ENCODE measurements around the gene CFAP65. TPM values are rescaled to one million over a fixed set of nuclear protein-coding genes. Genes with fewer than 3 reads are reported as not detected.

CFAP65 gene
- not detected in 2 replicates for total RNA-seq

GRCh38 chr2:219041252-219041651 lies at the start of gene CFAP65:
CFAP65 (minus strand) TSS chr2:219041516; CDS start chr2:219039048, 2,468 bp downstream.

GRCh38 chr2:219060821-219061791 lies 19.8 kb upstream of the CFAP65 start, which contains the start of gene IHH:
IHH (minus strand) TSS chr2:219060921; CDS start chr2:219060467, 454 bp downstream.

DNA sequence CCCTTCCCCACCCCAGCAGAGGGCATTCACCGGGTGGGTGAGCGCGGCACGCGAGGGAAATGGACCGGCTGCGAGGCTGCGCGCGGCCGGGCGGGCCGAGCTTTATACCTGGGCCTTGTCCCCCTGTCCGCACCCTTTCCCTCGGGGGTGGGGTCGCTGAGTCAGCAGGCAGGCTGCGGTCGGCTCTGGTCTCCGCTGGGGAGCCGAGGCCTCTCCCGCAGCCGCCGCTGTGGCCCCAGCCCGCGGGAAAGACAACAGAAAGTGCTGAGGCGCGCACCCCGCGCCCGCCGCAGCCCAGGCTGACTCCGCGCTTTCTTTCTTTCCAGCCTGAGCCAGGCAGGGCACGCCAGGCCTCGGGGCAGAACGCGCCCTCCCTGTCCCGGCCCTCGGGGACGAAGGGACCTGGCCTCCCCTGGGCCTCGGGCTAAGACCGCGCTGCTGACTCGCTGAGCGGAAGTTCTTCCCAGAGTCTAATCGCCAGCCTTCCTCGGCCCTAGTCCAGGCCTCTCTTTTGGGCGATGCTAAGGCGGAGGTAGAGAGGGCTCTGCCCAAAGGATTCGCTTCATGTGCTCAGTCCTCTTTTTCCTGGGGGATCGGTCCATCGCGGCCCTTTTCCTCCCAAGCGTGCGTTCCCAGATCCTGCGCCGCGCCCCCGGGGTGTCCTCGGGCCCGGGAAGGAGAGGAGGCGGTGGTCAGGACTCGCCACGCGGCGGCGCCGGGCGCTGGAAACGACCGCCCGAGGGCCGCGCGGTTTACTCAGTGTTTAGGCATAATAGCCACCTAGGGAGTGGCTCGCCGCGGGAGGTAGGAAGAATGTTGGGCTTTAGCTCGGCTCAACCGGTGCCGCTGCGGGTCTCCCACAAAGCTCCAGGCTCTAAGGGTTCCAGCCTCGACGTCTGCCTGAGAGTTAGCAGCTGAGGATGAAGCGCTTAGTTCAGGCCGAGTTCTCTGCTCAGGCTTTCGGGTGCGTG lies 47.7 kb downstream of the CFAP65 start, which contains the start of gene CRYBA2:
Gene CRYBA2, minus strand, starts transcription at position 78 of the 971 bp plus-strand sequence. CDS start 246 bp downstream, outside the sequence.

GRCh38 chr2:218985021-218985324 lies 56.3 kb downstream of the CFAP65 start, which contains the start of gene FEV:
FEV (minus strand) TSS chr2:218985184; CDS start chr2:218985075, 109 bp downstream.

GRCh38 chr2:218959141-218959731 lies 82.1 kb downstream of the CFAP65 start, which contains the start of gene CDK5R2:
CDK5R2 (plus strand) TSS chr2:218959666; CDS start chr2:218959821, 155 bp downstream.

Other genes with a start within 250 kb of the CFAP65 start
- gene PRKAG3, start 209.7 kb downstream of the CFAP65 start, total RNA-seq, result not detected in 2 replicates
- gene WNT6, start 181.7 kb downstream of the CFAP65 start, total RNA-seq, result not detected in 2 replicates
- gene WNT10A, start 160.7 kb downstream of the CFAP65 start, total RNA-seq, result not detected in 2 replicates
- not detected in 2 replicates for gene CDK5R2, start 81.8 kb downstream of the CFAP65 start, total RNA-seq
- not detected in 2 replicates for gene FEV, start 56.3 kb downstream of the CFAP65 start, total RNA-seq
- gene CRYBA2, start 48.1 kb downstream of the CFAP65 start, total RNA-seq, result not detected in 2 replicates
- not detected in 2 replicates for gene IHH, start 19.4 kb upstream of the CFAP65 start, total RNA-seq
- gene NHEJ1, start 119.3 kb upstream of the CFAP65 start, total RNA-seq, result 16.9 and 18.3 TPM in 2 replicates
- gene SLC23A3, start 128.5 kb upstream of the CFAP65 start, total RNA-seq, result 0.60 and 0.79 TPM in 2 replicates
- 35.3 and 37.0 TPM in 2 replicates for gene CNPPD1, start 135.4 kb upstream of the CFAP65 start, total RNA-seq
- 43.6 and 44.4 TPM in 2 replicates for gene RETREG2, start 136.8 kb upstream of the CFAP65 start, total RNA-seq
- gene ZFAND2B, start 165.3 kb upstream of the CFAP65 start, total RNA-seq, result 24.4 and 30.4 TPM in 2 replicates
- gene ABCB6, start 177.4 kb upstream of the CFAP65 start, total RNA-seq, result 15.5 and 15.6 TPM in 2 replicates
- gene ATG9A, start 188.1 kb upstream of the CFAP65 start, total RNA-seq, result 48.8 and 71.1 TPM in 2 replicates
- gene ANKZF1, start 188.3 kb upstream of the CFAP65 start, total RNA-seq, result 13.6 and 16.9 TPM in 2 replicates
- gene GLB1L, start 203.9 kb upstream of the CFAP65 start, total RNA-seq, result 4.5 and 7.5 TPM in 2 replicates
- gene STK16, start 204.0 kb upstream of the CFAP65 start, total RNA-seq, result 9.6 and 11.7 TPM in 2 replicates
- not detected in 2 replicates for gene TUBA4B, start 211.7 kb upstream of the CFAP65 start, total RNA-seq
- gene TUBA4A, start 212.4 kb upstream of the CFAP65 start, total RNA-seq, result 13.6 and 22.3 TPM in 2 replicates
- 11.6 and 17.8 TPM in 2 replicates for gene DNAJB2, start 237.8 kb upstream of the CFAP65 start, total RNA-seq

Data from mammary microvascular endothelial cell (primary cell).